GM12892 (cell line): ENCODE data around the gene PPT1.
"Not testable (repeated sequence)": the region's sequence is repeated elsewhere in the genome, so short reads cannot be mapped to it uniquely, and the experiment has no call there.

ENCODE experiments used
- DNase-seq: peaks from one replicate; pipeline ENCODE4 v3.0.0; 2011; ENCODE audit not compliant: insufficient read length
- FAIRE-seq: peaks from 2 replicates; lab custom pipeline; 2011; peaks lifted over from hg19 to GRCh38; lab: Jason Lieb, UNC
- POLR2A ChIP-seq: IDR thresholded peaks from 2 replicates; pipeline ENCODE4 v1.6.1; 2011; ENCODE audit warnings: low read depth, low read length, control low read depth
- POLR2AphosphoS5 ChIP-seq: IDR thresholded peaks from 2 replicates; pipeline ENCODE4 v1.6.1; 2011; ENCODE audit warnings: low read depth, low read length, control low read depth
- TAF1 ChIP-seq: IDR thresholded peaks from 2 replicates; pipeline ENCODE4 v1.6.1; 2011; ENCODE audit warnings: low read depth, mild to moderate bottlenecking, control low read depth, low read length, borderline replicate concordance

PPT1 gene

DNA sequence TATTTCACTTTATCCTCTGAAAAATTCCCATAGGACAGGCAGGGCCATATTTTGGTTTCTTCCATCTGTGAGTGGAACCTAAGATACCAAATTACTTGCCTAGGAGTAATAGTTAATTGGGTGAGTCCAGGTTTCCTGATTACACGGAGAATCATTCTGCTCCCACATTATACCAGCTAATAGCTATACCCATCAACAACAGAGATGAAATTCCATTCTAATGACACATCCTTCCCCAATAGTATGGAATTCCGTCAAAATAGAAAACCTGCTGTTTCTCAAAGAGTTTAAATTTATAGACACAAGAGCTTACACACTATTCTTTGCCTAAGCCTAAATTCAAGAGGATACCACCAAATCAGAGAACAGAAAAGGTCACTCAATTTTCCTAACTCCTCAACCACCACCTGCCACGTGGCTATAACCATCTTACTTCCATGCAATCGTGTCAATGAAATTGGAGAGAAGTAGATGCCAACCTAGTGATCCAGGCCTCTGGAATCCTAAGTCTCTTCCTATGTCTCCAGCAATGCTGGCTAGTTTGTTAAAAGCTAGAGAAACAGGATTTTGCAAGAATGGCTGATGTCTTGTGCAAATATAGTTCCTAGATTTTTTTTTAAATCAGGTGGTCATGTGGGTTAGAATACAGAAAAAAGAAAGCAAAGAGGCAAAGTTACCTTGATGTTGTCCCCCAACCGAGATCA lies 6.2 kb downstream of the PPT1 start:
- no peak for DNase-seq
- FAIRE-seq: no peak
- TF ChIP-seq POLR2AphosphoS5: no peak

DNA sequence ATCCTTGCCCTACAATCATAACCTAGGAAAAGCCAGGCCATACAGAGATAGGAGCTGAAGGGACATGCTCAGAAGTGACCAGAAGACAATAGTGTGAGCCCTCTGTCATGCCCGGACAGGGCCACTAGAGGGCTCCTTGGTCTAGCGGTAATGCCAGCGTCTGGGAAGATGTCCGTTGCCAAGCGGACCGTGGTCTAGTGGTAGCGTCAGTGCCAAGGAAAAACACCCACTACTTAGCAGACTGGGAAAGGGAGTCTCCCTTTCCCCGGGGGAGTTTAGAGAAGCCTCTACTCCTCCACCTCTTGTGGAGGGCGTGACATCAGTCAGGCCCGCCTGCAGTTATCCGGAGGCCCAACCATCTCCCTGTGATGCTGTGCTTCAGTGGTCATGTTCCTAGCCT lies 12.3 kb downstream of the PPT1 start:
- not testable (repeated sequence) for DNase-seq, FAIRE-seq

DNA sequence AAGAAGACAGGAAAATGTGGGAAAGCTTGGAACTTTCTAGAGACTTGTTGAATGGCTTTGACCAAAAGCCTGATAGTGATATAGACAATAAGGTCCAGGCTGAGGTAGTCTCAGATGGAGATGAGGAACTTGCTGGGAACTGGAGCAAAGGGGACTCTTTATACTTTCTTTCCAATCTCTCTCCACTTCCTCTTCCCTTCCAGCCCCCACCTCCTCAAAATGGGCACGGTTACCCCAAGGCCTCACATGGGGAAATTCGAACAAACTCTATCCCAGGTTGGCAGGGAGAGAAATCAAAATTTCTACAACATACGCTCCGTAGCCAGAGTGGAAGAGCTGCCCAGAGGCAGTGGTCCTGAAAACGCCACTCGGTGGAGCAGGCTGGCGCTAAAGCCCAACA lies 15.2 kb downstream of the PPT1 start:
- TF ChIP-seq POLR2A: no peak
- FAIRE-seq (no peak), DNase-seq (no peak)

DNA sequence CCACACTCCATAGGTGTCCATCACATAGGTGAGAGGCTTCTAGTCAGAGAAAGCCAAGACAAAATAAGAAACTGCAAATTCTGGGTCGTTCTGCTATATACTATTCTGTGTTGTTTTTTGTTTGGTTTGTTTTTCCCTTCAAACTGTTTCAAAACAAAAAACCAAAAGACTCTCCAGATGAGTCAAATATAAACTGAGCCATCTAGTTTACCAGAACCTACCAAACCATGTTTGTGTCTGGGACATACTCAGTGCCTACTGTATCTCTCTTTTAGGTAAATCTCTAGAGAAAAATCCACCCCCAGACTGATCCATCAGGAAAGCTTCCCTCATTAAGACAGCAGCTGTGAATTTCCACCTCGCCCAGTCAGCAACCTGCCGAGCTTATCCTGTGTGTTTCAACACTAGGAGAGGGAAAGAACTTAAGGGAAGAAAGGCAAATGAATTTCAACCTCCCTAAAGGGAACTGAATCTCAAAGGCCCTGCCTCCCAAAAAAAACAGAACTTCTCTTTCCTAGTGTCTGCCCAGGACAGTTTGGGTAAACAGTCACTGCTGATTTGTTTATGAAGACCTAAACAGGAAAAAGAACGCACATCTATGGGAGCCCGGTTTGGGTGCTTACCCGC lies 17.2 kb downstream of the PPT1 start:
- FAIRE-seq (no peak), DNase-seq (no peak)
- TF ChIP-seq POLR2A: no peak
- TF ChIP-seq POLR2AphosphoS5: no peak
- TF ChIP-seq TAF1: no peak

DNA sequence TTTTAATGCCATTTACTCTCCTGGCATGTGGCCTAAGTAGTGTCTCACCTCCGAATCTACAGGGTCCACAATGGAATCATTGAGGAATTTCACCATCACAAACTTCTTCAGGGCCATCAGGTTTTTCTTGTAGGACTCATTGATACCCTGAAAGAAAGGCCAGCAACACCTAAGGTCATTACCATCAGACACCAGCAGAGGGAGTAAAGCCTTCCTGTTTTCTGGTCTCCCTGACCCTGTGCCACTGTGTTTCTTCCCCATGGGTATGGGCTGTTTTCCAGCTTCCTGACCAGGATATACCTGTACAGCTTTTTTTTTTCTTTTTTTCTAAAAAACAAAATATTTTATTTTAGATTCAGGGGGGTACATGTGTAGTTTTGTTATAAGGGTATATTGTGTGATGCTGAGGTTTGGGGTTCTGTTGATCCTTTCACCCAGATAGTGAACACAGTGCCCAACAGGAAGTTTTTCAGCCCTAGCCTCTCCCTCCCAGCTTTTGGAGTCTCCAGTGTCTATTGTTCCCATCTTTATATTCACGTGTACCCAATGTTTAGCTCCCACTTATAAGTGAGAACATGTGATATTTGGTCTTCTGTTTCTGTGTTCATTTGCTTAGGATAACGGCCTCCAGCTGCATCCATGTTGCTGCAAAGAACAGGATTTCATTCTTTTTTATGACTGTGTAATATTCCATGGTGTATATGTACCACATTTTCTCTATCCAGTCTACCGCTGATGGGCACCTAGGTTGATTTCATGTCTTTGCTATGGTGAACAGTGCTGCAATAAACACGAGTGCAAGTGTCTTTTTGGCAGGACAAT lies 18.3 kb downstream of the PPT1 start:
- DNase-seq (peak; percentile 32), FAIRE-seq (peak; percentile 76)
- no peak for TF ChIP-seq TAF1
- no peak for TF ChIP-seq POLR2AphosphoS5
- TF ChIP-seq POLR2A: no peak

DNA sequence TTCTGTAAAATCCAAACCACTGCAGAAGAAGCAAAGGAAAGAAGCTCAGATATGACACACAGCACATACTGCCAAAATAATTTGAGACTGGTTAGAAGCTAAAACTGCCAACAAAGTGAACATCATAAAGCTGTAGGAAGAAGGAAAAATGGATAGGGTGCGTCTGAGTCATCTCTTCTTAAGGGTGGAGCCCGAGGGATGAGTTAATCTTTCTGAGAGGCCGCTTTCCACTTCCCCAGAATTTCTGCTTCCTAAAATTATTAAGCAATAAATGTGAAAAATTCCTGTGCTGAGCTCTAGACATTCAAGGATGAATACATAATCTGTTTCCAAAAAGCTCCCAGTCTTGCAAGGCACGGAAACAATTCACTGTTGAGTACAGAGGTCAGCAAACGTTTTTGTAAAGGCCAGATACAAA lies 20.1 kb downstream of the PPT1 start:
- FAIRE-seq (no peak), DNase-seq (no peak)
- TF ChIP-seq TAF1 (no peak), POLR2AphosphoS5 (no peak), POLR2A (no peak)

DNA sequence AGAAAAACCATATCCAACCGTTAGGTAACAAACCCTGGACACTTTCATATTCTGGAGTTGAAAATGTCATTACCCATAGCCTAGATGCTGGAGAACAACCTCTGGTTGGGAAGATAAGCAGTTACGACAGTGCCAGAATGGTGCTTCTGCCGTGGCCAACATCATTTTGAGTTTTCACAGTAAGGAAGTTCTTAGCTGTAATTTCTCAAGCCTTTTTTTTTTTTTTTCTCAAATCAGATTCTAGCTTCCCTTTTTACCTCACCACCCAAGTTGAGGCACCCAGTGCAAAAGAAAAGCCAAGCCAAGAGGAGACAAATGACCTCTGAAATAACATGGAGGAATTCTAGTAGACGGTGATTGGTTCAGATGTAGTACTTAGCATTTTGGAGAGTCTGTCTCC lies 21.8 kb downstream of the PPT1 start:
- DNase-seq (no peak), FAIRE-seq (no peak)
- no peak for TF ChIP-seq POLR2A
- no peak for TF ChIP-seq TAF1
- no peak for TF ChIP-seq POLR2AphosphoS5

DNA sequence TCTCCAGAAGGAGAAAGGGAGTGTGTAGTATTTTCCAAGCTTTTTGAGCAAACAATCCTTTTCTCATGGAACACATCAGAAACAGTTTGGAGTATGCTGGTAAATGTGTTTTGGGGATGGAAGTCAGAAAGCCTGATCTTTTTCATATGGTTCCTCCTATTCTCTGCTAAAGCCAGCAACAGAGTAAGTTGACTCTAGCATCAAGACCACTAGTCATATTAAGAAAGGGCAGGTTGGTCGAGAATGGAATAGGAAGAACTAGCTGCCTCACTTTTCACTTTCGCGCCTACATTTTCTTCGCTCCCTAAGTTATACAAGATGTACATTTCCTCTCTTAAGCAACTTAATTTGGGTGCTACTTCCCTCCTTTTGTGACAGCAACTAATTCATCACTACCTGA lies 24.0 kb downstream of the PPT1 start:
- FAIRE-seq: no peak
- TF ChIP-seq TAF1 (no peak), POLR2A (no peak; the same call in 1 of the 2 replicates), POLR2AphosphoS5 (no peak; the same call in 1 of the 2 replicates)

DNA sequence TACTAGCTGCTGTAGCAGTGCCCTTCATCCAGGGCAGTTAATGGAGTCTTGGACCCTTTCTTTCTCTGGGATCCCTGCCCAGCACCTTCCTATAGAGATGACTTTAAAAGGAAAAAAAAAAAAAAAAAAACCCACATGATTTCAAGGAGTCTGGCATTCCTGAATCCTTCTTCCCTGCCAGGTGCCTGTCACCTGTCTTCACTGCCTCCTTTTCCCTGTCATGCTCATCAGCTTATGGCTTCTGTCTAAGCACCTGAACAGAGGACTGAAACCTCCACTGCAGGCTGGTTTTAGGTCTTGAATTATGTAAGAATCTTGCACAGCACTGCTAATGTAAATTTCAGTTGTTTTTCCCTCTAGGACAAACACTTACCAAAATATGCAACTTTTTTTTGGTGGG lies 24.9 kb downstream of the PPT1 start:
- FAIRE-seq: no peak
- no peak for DNase-seq
- TF ChIP-seq TAF1 (no peak), POLR2AphosphoS5 (no peak), POLR2A (no peak)

More for the DNA sequence above, 24.0 kb downstream of the PPT1 start:
- no peak for DNase-seq

DNA sequence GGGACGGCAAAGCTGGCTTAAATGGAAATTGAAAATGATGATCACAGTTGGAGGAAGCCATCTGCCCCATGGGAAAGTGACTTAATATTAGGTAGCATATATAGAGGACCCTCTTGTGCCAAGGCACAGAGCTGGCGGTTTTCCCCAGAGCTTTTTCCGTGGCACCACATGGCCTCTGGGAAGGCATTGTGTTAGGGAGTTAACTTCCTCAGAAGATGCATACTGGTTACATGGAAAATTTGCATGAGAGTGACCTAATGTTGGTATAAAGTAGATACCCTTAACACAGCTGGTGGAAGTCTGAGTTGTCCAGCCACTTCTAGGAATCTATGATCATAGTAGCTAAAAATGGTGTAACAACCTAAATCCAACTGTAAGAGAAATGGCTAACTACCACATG lies 29.2 kb downstream of the PPT1 start:
- no peak for FAIRE-seq
- DNase-seq: no peak
- TF ChIP-seq TAF1: no peak
- TF ChIP-seq POLR2AphosphoS5: no peak
- no peak for TF ChIP-seq POLR2A

DNA sequence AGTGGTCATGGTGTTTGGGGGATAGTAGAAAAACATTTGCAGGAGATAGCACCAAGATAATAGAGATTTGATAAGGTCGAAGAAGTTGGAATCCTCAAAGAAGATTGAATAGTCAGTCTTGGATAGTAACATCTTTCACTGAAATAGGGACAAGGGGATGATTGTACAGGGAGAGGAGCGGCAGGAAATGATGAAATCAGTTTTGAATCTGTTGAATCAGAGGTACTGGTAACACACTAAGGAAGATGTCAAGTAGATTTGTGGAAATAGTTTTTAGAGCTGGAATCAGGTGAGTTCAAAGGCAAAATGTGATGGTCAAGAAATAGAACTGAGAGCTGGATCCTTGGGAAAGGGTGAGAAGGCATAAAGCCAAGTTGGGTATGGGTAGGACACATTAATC lies 30.0 kb downstream of the PPT1 start:
- TF ChIP-seq TAF1 (no peak), POLR2A (no peak), POLR2AphosphoS5 (no peak)
- DNase-seq (no peak), FAIRE-seq (no peak)
